ENCODE data around the gene C1QA.

DNA sequence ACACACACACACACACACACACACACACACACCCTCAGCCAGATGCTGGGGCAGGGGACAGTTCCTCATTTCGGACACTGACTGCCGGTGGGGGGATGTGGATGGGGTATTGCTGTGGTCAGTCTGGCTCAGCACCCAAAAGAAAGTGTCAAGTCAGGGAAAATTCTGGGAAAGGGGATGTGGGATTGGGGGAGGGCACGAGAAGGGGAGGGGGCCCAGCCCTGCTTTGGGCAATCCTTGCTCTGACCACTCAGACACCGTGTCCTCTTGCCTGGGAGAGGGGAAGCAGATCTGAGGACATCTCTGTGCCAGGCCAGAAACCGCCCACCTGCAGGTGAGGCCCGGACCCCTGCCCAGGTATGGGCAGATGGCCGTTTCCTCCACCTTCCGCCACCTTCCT, 7.0 kb downstream of the C1QA start, which contains the start of gene C1QC:
- TF ChIP-seq POLR2A (IDR thresholded peaks at IDR 0.05): peak in 1 of 2 donors; percentile 21
- TF ChIP-seq, protein P1, sequence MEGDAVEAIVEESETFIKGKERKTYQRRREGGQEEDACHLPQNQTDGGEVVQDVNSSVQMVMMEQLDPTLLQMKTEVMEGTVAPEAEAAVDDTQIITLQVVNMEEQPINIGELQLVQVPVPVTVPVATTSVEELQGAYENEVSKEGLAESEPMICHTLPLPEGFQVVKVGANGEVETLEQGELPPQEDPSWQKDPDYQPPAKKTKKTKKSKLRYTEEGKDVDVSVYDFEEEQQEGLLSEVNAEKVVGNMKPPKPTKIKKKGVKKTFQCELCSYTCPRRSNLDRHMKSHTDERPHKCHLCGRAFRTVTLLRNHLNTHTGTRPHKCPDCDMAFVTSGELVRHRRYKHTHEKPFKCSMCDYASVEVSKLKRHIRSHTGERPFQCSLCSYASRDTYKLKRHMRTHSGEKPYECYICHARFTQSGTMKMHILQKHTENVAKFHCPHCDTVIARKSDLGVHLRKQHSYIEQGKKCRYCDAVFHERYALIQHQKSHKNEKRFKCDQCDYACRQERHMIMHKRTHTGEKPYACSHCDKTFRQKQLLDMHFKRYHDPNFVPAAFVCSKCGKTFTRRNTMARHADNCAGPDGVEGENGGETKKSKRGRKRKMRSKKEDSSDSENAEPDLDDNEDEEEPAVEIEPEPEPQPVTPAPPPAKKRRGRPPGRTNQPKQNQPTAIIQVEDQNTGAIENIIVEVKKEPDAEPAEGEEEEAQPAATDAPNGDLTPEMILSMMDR (IDR thresholded peaks at IDR 0.05): no peak
